H54 (cell line): ENCODE data around the gene MACROD2.
A peak's percentile ranks its signal among the peaks of the same experiment; 100 is the strongest.

Experiments
- DNase-seq: peaks from one replicate; pipeline ENCODE4 v3.0.0; 2011; ENCODE audit warnings: low spot score, mixed read lengths; ENCODE audit not compliant: insufficient read length
- FAIRE-seq: peaks from 3 replicates; lab custom pipeline; 2011; peaks lifted over from hg19 to GRCh38; lab: Jason Lieb, UNC
- POLR2A ChIP-seq: IDR thresholded peaks from 2 replicates; pipeline ENCODE4 v1.6.1; 2011; ENCODE audit warnings: low read depth, mild to moderate bottlenecking, low read length

MACROD2 gene

GRCh38 chr20:15699431-15700146 is 1704.3 kb downstream of the MACROD2 start:
- TF ChIP-seq POLR2A = no peak
- FAIRE-seq (no peak), DNase-seq (no peak)

- no peak for TF ChIP-seq POLR2A
- DNase-seq (no peak), FAIRE-seq (no peak)
Observed at GRCh38 chr20:15700147-15700765, 1704.9 kb downstream of the MACROD2 start.

GRCh38 chr20:15702161-15702560 is 1706.8 kb downstream of the MACROD2 start:
- TF ChIP-seq POLR2A = no peak
- FAIRE-seq (no peak), DNase-seq (no peak)

- DNase-seq = no peak
- no peak for TF ChIP-seq POLR2A
- no peak for FAIRE-seq
Observed at GRCh38 chr20:15703171-15703911, 1708.0 kb downstream of the MACROD2 start.

GRCh38 chr20:15705975-15706374 is 1710.7 kb downstream of the MACROD2 start:
- no peak for DNase-seq
- no peak for FAIRE-seq
- TF ChIP-seq POLR2A = no peak

GRCh38 chr20:15706719-15707118 is 1711.4 kb downstream of the MACROD2 start:
- TF ChIP-seq POLR2A = no peak
- FAIRE-seq = no peak
- DNase-seq = no peak

- DNase-seq (peak; percentile 15), FAIRE-seq (no peak)
- no peak for TF ChIP-seq POLR2A
Observed at GRCh38 chr20:15708984-15709598, 1713.8 kb downstream of the MACROD2 start.

GRCh38 chr20:15710636-15711035 is 1715.3 kb downstream of the MACROD2 start:
- FAIRE-seq (no peak), DNase-seq (no peak)
- no peak for TF ChIP-seq POLR2A

GRCh38 chr20:15711177-15711576 is 1715.9 kb downstream of the MACROD2 start:
- FAIRE-seq (no peak), DNase-seq (no peak)
- TF ChIP-seq POLR2A = no peak

- no peak for TF ChIP-seq POLR2A
- DNase-seq (no peak), FAIRE-seq (no peak)
Observed at GRCh38 chr20:15716256-15716655, 1720.9 kb downstream of the MACROD2 start.

GRCh38 chr20:15726416-15726815 is 1731.1 kb downstream of the MACROD2 start:
- no peak for TF ChIP-seq POLR2A
- DNase-seq = no peak
- no peak for FAIRE-seq

GRCh38 chr20:15734052-15734451 is 1738.7 kb downstream of the MACROD2 start:
- no peak for DNase-seq
- TF ChIP-seq POLR2A = no peak
- no peak for FAIRE-seq

GRCh38 chr20:15739035-15739434 is 1743.7 kb downstream of the MACROD2 start:
- FAIRE-seq (no peak), DNase-seq (no peak)
- no peak for TF ChIP-seq POLR2A
